HCT116 (cell line): ENCODE results near the gene SEMA5A. TPM values are rescaled to one million over a fixed set of nuclear protein-coding genes. Genes with fewer than 3 reads are reported as not detected.

Source experiments
- ATAC-seq: fragments of 200-7000 bp; cut with Tn5 transposase; 2 replicates; pipeline ENCODE4 v1.9.1; 2020; ENCODE audit warnings: mild to moderate bottlenecking, moderate library complexity
- BruUV-seq: library from RNA; stranded (reverse); fragments of 400-500 nt; replicated peaks from 2 replicates; lab custom pipeline; 2021; lab: Mats Ljungman, UMichigan
- CTCF ChIA-PET: fragments of 300-600 bp; sonication (Branson Sonifier 250); formaldehyde crosslinking; loops from one replicate; lab custom pipeline; 2021; ENCODE audit warnings: antibody characterized with exemption; lab: Charles Lee
- POLR2A ChIA-PET: fragments of 300-600, 350-600 bp; sonication (Branson Sonifier 250); formaldehyde crosslinking; loops from one replicate; lab custom pipeline; 2021; ENCODE audit warnings: antibody characterized with exemption; lab: Charles Lee
- RAD21 ChIA-PET, 2 experiments: fragments of 300-600 bp; sonication (Branson Sonifier 250); formaldehyde crosslinking; loops; one replicate each; lab custom pipeline; 2023; ENCODE audit warnings: low total read pairs in 2 of 2; ENCODE audit not compliant: uncharacterized antibody in 2 of 2, unreplicated experiment in 2 of 2, low non-redundant PET in 1 of 2; lab: Charles Lee
- DNase-seq: peaks from one replicate; pipeline ENCODE4 v3.0.0-alpha.2; 2010; ENCODE audit warnings: low read depth, low spot score
- H2AFZ ChIP-seq: fragments of 200-600 bp; shearing (Covaris generic), sonication (generic); 2 replicates; pipeline ENCODE4 v1.6.1; 2017; ENCODE audit warnings: low read depth, mixed run types, mixed read lengths, antibody characterized with exemption, low read length; ENCODE audit not compliant: poor library complexity, severe bottlenecking
- H3K27ac ChIP-seq: 2 replicates; pipeline ENCODE4 v1.5.1; 2012; ENCODE audit warnings: low read depth, low read length
- H3K27me3 ChIP-seq: fragments of 200-600 bp; sonication (generic); 2 replicates; pipeline ENCODE4 v1.6.1; 2016; ENCODE audit warnings: mixed run types, low read length, mixed read lengths; ENCODE audit not compliant: insufficient read depth
- H3K36me3 ChIP-seq, 2 experiments: fragments of 200-500 bp in 1 of 2; fragments of 200-600 bp in 1 of 2; sonication (Bioruptor generic) in 1 of 2; sonication (generic) in 1 of 2; 2 replicates each; pipeline versions ENCODE4 v1.5.1 to v1.6.1; 2014 to 2016; ENCODE audit warnings: low read length in 2 of 2, inconsistent platforms in 1 of 2, mixed read lengths in 1 of 2, mixed run types in 1 of 2; ENCODE audit not compliant: insufficient read depth in 2 of 2, control insufficient read depth in 1 of 2
- H3K4me1 ChIP-seq, 2 experiments: fragments of 200-600 bp in 1 of 2; sonication (generic) in 1 of 2; 2 replicates each; pipeline versions ENCODE4 v1.5.1 to v1.6.1; 2012 to 2017; ENCODE audit warnings: low read length in 2 of 2, inconsistent platforms in 1 of 2, mild to moderate bottlenecking in 1 of 2, mixed read lengths in 1 of 2, mixed run types in 1 of 2, moderate library complexity in 1 of 2; ENCODE audit not compliant: insufficient read depth in 2 of 2, control insufficient read depth in 1 of 2
- H3K4me2 ChIP-seq: fragments of 200-600 bp; sonication (generic); 2 replicates; pipeline ENCODE4 v1.6.1; 2017; ENCODE audit warnings: mixed run types, low read length, mixed read lengths
- H3K4me3 ChIP-seq, 2 experiments: fragments of 200-600 bp in 1 of 2; sonication (generic) in 1 of 2; replicated peaks in 1 of 2; 2 replicates each; pipeline ENCODE4 v1.5.1; 2011 to 2016; ENCODE audit warnings: low read length in 2 of 2, control low read depth in 1 of 2, low read depth in 1 of 2, mild to moderate bottlenecking in 1 of 2, mixed read lengths in 1 of 2, mixed run types in 1 of 2
- H3K79me2 ChIP-seq: fragments of 200-600 bp; sonication (generic); 2 replicates; pipeline ENCODE4 v1.6.1; 2017; ENCODE audit warnings: mild to moderate bottlenecking, mixed run types, low read length, moderate library complexity, mixed read lengths; ENCODE audit not compliant: insufficient read depth
- H3K9ac ChIP-seq: fragments of 200-600 bp; sonication (generic); 2 replicates; pipeline ENCODE4 v1.6.1; 2016; ENCODE audit warnings: low read length, mixed read lengths
- H3K9me2 ChIP-seq: fragments of 200-600 bp; sonication (generic), shearing (Covaris generic); 2 replicates; pipeline ENCODE4 v1.6.1; 2017; ENCODE audit warnings: mixed run types, mild to moderate bottlenecking, moderate library complexity; ENCODE audit not compliant: insufficient read depth
- H3K9me3 ChIP-seq, 2 experiments: fragments of 200-500 bp in 1 of 2; fragments of 200-600 bp in 1 of 2; sonication (Bioruptor generic) in 1 of 2; sonication (generic) in 1 of 2; 2 replicates each; pipeline ENCODE4 v1.6.1; 2014 to 2017; ENCODE audit warnings: low read length in 2 of 2, mixed read lengths in 2 of 2, inconsistent platforms in 1 of 2, low read depth in 1 of 2, mild to moderate bottlenecking in 1 of 2, mixed run types in 1 of 2, moderate library complexity in 1 of 2; ENCODE audit not compliant: control insufficient read depth in 1 of 2, insufficient read depth in 1 of 2
- H4K20me1 ChIP-seq: fragments of 200-600 bp; sonication (generic), shearing (Covaris generic); 2 replicates; pipeline ENCODE4 v1.6.1; 2017; ENCODE audit warnings: mixed run types, mild to moderate bottlenecking, moderate library complexity; ENCODE audit not compliant: insufficient read depth
- CBX3 ChIP-seq: IDR thresholded peaks from 2 replicates; pipeline ENCODE4 v1.6.1; 2012; ENCODE audit warnings: low read depth
- EZH2 ChIP-seq: fragments of 200-600 bp; sonication (generic); IDR thresholded peaks from 2 replicates; pipeline ENCODE4 v1.6.1; 2017; ENCODE audit warnings: antibody characterized with exemption, mixed run types
- POLR2A ChIP-seq: IDR thresholded peaks from 2 replicates; pipeline ENCODE4 v1.7.0; 2011; ENCODE audit warnings: borderline replicate concordance; ENCODE audit not compliant: insufficient read depth, insufficient read length; ENCODE audit errors: extremely low read depth
- RAD21 ChIP-seq: IDR thresholded peaks from 2 replicates; pipeline ENCODE4 v1.6.1; 2012; ENCODE audit warnings: low read depth, mild to moderate bottlenecking
- SIN3A ChIP-seq: IDR thresholded peaks from 2 replicates; pipeline ENCODE4 v1.6.1; 2012; ENCODE audit warnings: low read depth
- SP1 ChIP-seq: IDR thresholded peaks from 2 replicates; pipeline ENCODE4 v1.6.1; 2012; ENCODE audit warnings: low read depth
- YY1 ChIP-seq: IDR thresholded peaks from 2 replicates; pipeline ENCODE4 v1.6.1; 2011; ENCODE audit warnings: low read length, low read depth, moderate library complexity, mild to moderate bottlenecking; ENCODE audit not compliant: insufficient replicate concordance; ENCODE audit errors: extremely low read depth
- intact Hi-C: fragments of 100-400 bp; cut with micrococcal nuclease; formaldehyde crosslinking; loops from 2 replicates; pipeline ENCODE4 v1.10.0; 2022
- total RNA-seq: library from RNA; stranded (reverse); gene quantifications from one replicate; pipeline ENCODE4 v1.2.1, GENCODE V29; 2021; ENCODE audit not compliant: unreplicated experiment
- TF ChIP-seq, protein P1 (sequence below): IDR thresholded peaks from 2 replicates; pipeline ENCODE4 v1.6.1; 2012; ENCODE audit warnings: low read depth
- TF ChIP-seq, protein P2 (sequence below): IDR thresholded peaks from 2 replicates; pipeline ENCODE4 v1.6.1; 2012

SEMA5A gene
- total RNA-seq, 1 experiment from 2014 or later: 0.02 TPM

DNA sequence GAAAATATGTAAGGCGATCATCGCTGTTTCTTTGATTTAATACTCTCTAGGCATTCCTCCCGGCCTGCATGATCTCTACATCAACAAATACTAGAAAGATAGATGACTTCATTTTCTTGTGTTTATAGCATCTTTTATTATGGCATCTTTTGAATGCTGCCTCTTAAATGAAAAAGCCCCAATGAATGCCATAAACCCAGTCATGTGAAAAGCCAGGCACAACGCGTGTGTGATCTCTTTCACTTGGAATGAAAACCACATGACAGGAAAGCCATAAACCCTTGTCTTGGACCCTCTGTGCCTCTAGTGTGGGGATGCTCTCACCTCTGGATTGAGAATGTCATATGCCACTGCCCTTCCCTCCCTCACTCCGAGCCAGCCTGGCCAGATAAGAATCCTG, 476.2 kb downstream of the SEMA5A start:
- no peak for ATAC-seq
- TF ChIP-seq RAD21 (no peak), CBX3 (no peak), EZH2 (no peak), YY1 (no peak), SIN3A (no peak), SP1 (no peak), POLR2A (no peak)
- TF ChIP-seq, protein P1, sequence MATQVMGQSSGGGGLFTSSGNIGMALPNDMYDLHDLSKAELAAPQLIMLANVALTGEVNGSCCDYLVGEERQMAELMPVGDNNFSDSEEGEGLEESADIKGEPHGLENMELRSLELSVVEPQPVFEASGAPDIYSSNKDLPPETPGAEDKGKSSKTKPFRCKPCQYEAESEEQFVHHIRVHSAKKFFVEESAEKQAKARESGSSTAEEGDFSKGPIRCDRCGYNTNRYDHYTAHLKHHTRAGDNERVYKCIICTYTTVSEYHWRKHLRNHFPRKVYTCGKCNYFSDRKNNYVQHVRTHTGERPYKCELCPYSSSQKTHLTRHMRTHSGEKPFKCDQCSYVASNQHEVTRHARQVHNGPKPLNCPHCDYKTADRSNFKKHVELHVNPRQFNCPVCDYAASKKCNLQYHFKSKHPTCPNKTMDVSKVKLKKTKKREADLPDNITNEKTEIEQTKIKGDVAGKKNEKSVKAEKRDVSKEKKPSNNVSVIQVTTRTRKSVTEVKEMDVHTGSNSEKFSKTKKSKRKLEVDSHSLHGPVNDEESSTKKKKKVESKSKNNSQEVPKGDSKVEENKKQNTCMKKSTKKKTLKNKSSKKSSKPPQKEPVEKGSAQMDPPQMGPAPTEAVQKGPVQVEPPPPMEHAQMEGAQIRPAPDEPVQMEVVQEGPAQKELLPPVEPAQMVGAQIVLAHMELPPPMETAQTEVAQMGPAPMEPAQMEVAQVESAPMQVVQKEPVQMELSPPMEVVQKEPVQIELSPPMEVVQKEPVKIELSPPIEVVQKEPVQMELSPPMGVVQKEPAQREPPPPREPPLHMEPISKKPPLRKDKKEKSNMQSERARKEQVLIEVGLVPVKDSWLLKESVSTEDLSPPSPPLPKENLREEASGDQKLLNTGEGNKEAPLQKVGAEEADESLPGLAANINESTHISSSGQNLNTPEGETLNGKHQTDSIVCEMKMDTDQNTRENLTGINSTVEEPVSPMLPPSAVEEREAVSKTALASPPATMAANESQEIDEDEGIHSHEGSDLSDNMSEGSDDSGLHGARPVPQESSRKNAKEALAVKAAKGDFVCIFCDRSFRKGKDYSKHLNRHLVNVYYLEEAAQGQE: no peak
- TF ChIP-seq, protein P2, sequence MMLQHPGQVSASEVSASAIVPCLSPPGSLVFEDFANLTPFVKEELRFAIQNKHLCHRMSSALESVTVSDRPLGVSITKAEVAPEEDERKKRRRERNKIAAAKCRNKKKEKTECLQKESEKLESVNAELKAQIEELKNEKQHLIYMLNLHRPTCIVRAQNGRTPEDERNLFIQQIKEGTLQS: no peak
- TF ChIP-seq, all 23 proteins: peak for 0
- no peak for DNase-seq
- CTCF ChIA-PET: no interaction called here
- Histone ChIP-seq H3K79me2 (no peaks in the 10 kb centered on the region), H2AFZ (no peak overlapping the region), H3K27ac (no peak overlapping the region), H3K4me2 (no peak overlapping the region), H4K20me1 (no peaks in the 10 kb centered on the region), H3K9me3 (peaks cover 20 to 33% of the 10 kb centered on the region in 2 experiments), H3K27me3 (no peaks in the 10 kb centered on the region), H3K9me2 (no peaks in the 10 kb centered on the region), H3K4me1 (no peaks in the 10 kb centered on the region), H3K4me3 (no peak overlapping the region), H3K36me3 (no peaks in the 10 kb centered on the region), H3K9ac (no peak overlapping the region)
- intact Hi-C loops: no loop called here
- RAD21 ChIA-PET: no interaction called here
- no TSS peak for BruUV-seq
- POLR2A ChIA-PET: no interaction called here
